ENCODE measurements around the gene SEMA3B.

SEMA3B gene

DNA sequence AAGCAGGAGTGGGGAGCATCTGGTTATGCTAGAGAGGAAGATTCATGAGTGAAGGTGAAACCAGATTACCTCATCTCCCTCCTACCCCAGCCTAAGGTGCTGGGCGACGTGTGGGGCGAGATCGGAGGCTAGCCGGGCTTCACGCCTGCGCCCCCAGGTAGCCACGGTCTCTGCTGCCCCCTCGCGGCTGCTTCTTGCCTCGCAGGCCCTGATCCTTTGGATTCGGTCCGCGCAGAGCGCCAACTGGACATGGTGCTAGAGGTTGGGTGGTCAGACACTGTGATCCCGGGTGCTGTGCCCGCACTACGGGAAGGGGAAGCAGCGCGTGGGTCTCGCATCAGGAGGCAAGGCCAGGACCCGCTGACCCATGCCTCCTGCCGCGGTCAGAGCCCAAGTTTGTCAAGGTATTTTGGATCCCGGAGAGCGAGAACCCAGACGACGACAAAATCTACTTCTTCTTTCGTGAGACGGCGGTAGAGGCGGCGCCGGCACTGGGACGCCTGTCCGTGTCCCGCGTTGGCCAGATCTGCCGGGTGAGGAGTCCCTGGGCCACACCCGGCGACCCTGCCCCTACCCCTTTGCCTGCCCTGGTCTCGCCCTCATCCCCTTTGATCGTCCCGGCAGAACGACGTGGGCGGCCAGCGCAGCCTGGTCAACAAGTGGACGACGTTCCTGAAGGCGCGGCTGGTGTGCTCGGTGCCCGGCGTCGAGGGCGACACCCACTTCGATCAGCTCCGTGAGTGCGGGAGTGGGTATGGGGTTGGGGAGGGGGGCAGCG, 4.2 kb downstream of the SEMA3B start:
- DNase-seq (ENCODE audit: extremely low spot score) = peak; percentile 98
- TF ChIP-seq, protein P1, sequence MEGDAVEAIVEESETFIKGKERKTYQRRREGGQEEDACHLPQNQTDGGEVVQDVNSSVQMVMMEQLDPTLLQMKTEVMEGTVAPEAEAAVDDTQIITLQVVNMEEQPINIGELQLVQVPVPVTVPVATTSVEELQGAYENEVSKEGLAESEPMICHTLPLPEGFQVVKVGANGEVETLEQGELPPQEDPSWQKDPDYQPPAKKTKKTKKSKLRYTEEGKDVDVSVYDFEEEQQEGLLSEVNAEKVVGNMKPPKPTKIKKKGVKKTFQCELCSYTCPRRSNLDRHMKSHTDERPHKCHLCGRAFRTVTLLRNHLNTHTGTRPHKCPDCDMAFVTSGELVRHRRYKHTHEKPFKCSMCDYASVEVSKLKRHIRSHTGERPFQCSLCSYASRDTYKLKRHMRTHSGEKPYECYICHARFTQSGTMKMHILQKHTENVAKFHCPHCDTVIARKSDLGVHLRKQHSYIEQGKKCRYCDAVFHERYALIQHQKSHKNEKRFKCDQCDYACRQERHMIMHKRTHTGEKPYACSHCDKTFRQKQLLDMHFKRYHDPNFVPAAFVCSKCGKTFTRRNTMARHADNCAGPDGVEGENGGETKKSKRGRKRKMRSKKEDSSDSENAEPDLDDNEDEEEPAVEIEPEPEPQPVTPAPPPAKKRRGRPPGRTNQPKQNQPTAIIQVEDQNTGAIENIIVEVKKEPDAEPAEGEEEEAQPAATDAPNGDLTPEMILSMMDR (IDR thresholded peaks at IDR 0.05; ENCODE audit: control extremely low read depth, extremely low read depth, low read depth, missing control alignments) = peak; percentile 98
- CTCF ChIA-PET = interaction anchor here (1.0 to 4.2 kb wide), 10 partner anchors 11 to 81 kb away, joined by 3 to 25 read pairs (median 7); partner anchors contain the start of gene IFRD2
- POLR2A ChIA-PET = no interaction called here

DNA sequence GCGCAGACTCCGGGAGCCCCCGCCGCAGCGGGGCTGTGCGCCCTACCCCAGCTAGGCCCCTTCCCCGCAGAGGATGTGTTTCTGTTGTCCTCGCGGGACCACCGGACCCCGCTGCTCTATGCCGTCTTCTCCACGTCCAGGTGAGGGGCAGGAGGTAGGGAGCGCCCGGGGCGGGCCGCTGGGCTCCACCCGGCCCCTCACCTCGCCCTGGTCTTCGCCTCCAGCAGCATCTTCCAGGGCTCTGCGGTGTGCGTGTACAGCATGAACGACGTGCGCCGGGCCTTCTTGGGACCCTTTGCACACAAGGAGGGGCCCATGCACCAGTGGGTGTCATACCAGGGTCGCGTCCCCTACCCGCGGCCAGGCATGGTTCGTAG, 4.7 kb downstream of the SEMA3B start:
- no peak for DNase-seq (ENCODE audit: extremely low spot score)
- POLR2A ChIA-PET = no interaction called here
- TF ChIP-seq, protein P1 (IDR thresholded peaks at IDR 0.05; ENCODE audit: control extremely low read depth, extremely low read depth, low read depth, missing control alignments) = no peak
- CTCF ChIA-PET = interaction anchor here (1.0 to 4.2 kb wide), 6 partner anchors 10 to 81 kb away, joined by 3 to 25 read pairs (median 10); partner anchors contain the start of gene IFRD2

DNA sequence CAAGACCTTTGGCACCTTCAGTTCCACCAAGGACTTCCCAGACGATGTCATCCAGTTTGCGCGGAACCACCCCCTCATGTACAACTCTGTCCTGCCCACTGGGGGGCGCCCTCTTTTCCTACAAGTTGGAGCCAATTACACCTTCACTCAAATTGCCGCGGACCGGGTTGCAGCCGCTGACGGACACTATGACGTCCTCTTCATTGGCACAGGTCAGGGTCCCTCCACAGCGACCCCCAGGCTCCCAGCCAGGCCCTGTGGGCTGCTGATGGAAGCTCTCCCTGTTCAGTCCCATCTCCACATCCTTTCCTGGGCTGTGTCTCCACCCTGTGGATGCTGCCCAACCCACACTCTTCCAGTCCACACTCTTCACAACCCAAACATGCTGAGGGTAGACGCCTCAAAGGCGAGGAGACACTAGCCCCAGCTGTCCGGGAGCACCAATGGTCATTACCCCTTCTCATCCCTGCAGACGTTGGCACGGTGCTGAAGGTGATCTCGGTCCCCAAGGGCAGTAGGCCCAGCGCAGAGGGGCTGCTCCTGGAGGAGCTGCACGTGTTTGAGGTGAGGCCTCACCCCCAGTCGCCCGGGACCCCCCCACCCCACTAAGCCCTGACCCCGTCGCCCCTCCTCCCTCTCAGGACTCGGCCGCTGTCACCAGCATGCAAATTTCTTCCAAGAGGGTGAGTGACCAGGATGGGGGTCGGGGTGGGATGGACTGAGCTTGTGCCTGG, 5.6 kb downstream of the SEMA3B start:
- ChIA-PET CTCF (interaction anchor here (0.7 to 2.5 kb wide), 22 partner anchors 9 to 268 kb away, joined by 3 to 18 read pairs (median 4); partner anchors contain the start of genes GNAI2, IFRD2 and TUSC2), POLR2A (no interaction called here)
- DNase-seq (ENCODE audit: extremely low spot score) = peak; percentile 71
- TF ChIP-seq, protein P1 (IDR thresholded peaks at IDR 0.05; ENCODE audit: control extremely low read depth, extremely low read depth, low read depth, missing control alignments) = peak; percentile 76

DNA sequence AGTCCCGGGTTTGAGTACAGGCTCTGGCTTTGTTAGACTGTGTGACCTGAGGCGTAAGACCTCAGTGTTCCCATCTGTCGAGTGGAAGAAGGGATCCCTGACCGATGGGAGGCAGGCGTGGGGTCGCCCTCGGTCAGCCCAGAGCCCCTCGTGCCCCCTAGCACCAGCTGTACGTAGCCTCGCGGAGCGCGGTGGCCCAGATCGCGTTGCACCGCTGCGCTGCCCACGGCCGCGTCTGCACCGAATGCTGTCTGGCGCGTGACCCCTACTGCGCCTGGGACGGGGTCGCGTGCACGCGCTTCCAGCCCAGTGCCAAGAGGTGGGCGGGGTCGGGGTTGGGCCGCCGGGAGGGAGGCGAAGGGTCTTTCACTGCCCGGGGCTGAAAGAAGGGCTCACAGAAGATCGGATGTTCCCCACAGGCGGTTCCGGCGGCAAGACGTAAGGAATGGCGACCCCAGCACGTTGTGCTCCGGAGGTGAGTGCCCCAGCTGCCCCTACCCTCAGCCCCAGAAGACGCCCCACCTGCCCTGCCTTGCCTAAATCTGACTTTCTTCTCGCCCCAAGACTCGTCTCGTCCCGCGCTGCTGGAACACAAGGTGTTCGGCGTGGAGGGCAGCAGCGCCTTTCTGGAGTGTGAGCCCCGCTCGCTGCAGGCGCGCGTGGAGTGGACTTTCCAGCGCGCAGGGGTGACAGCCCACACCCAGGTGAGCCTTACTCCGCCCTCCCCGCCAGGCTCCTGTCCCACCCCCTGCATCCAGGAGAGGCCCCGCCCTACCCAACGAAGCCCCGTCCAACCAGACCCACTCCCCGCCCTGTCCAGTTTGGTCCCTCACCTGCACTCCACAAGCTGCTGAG, 6.4 kb downstream of the SEMA3B start:
- DNase-seq (ENCODE audit: extremely low spot score) = no peak
- POLR2A ChIA-PET = no interaction called here
- TF ChIP-seq, protein P1 (IDR thresholded peaks at IDR 0.05; ENCODE audit: control extremely low read depth, extremely low read depth, low read depth, missing control alignments) = no peak
- CTCF ChIA-PET = interaction anchor here (0.7 to 2.5 kb wide), 22 partner anchors 9 to 267 kb away, joined by 3 to 18 read pairs (median 4); partner anchors contain the start of genes GNAI2, IFRD2 and TUSC2

DNA sequence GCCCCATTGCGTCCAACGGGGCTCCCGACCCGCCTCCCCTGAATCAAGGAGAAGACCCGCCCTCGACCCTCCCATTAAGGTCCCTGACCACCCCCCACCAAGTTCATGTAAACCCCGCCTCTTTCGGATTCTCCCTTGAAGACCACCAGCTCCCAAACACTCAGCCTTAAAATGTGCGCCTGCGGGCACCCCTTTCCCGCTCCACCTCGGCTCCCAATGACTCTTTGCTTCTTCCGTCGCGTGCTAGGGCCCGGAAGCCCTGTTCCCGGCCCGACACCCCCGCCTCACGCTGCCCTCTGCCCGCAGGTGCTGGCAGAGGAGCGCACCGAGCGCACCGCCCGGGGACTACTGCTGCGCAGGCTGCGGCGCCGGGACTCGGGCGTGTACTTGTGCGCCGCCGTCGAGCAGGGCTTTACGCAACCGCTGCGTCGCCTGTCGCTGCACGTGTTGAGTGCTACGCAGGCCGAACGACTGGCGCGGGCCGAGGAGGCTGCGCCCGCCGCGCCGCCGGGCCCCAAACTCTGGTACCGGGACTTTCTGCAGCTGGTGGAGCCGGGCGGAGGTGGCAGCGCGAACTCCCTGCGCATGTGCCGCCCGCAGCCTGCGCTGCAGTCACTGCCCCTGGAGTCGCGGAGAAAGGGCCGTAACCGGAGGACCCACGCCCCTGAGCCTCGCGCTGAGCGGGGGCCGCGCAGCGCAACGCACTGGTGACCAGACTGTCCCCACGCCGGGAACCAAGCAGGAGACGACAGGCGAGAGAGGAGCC, 7.2 kb downstream of the SEMA3B start:
- CTCF ChIA-PET = no interaction called here
- POLR2A ChIA-PET = no interaction called here
- DNase-seq (ENCODE audit: extremely low spot score) = no peak
- TF ChIP-seq, protein P1 (IDR thresholded peaks at IDR 0.05; ENCODE audit: control extremely low read depth, extremely low read depth, low read depth, missing control alignments) = no peak
